ENCODE data around the gene ANXA1.

ANXA1 gene

GRCh38 chr9:73151653-73152542, at the start of gene ANXA1:
ANXA1 (plus strand) TSS chr9:73151865; CDS start chr9:73158536, 6,671 bp downstream.
- DNase-seq = peak; percentile 87

GRCh38 chr9:73104342-73104741, 47.3 kb upstream of the ANXA1 start:
- DNase-seq = no peak

- no peak for DNase-seq
Measured at GRCh38 chr9:73104921-73105320, 46.7 kb upstream of the ANXA1 start.

GRCh38 chr9:73107489-73108069, 44.1 kb upstream of the ANXA1 start:
- DNase-seq = peak; percentile 76

- no peak for DNase-seq
Measured at GRCh38 chr9:73114058-73114457, 37.6 kb upstream of the ANXA1 start.

- no peak for DNase-seq
Measured at GRCh38 chr9:73114958-73115357, 36.7 kb upstream of the ANXA1 start.

GRCh38 chr9:73116031-73116430, 35.6 kb upstream of the ANXA1 start:
- no peak for DNase-seq

- DNase-seq = no peak
Measured at GRCh38 chr9:73116880-73117279, 34.8 kb upstream of the ANXA1 start.

GRCh38 chr9:73118286-73118685, 33.4 kb upstream of the ANXA1 start:
- DNase-seq = no peak

- DNase-seq = no peak
Measured at GRCh38 chr9:73118898-73119554, 32.6 kb upstream of the ANXA1 start.

GRCh38 chr9:73121375-73121935, 30.2 kb upstream of the ANXA1 start:
- no peak for DNase-seq

- no peak for DNase-seq
Measured at GRCh38 chr9:73125651-73126050, 26.0 kb upstream of the ANXA1 start.

- DNase-seq = no peak
Measured at GRCh38 chr9:73129941-73130685, 21.6 kb upstream of the ANXA1 start.

- DNase-seq = no peak
Measured at GRCh38 chr9:73131461-73131860, 20.2 kb upstream of the ANXA1 start.

GRCh38 chr9:73132034-73132776, 19.5 kb upstream of the ANXA1 start:
- peak; percentile 91 for DNase-seq

- peak; percentile 24 for DNase-seq
Measured at GRCh38 chr9:73133022-73133651, 18.5 kb upstream of the ANXA1 start.

GRCh38 chr9:73133921-73134407, 17.7 kb upstream of the ANXA1 start:
- DNase-seq = no peak

GRCh38 chr9:73135394-73135793, 16.3 kb upstream of the ANXA1 start:
- no peak for DNase-seq

- no peak for DNase-seq
Measured at GRCh38 chr9:73137286-73137899, 14.3 kb upstream of the ANXA1 start.

- no peak for DNase-seq
Measured at GRCh38 chr9:73137914-73138313, 13.8 kb upstream of the ANXA1 start.

- no peak for DNase-seq
Measured at GRCh38 chr9:73138516-73138915, 13.1 kb upstream of the ANXA1 start.

Data from CD4-positive, alpha-beta T cell treated with Interleukin-12 subunit alpha and Interleukin-12 subunit beta, for 1 hour (primary cell).